Measurements from ENCODE around the gene GFI1B. TPM values are rescaled to one million over a fixed set of nuclear protein-coding genes. Genes with fewer than 3 reads are reported as not detected.

GFI1B gene
- total and polyA plus RNA-seq, 2 donors = 0.34 to 0.61 TPM

GRCh38 chr9:132945186-132946130, 33.0 kb upstream of the GFI1B start:
- Histone ChIP-seq H3K27ac (ENCODE audit: low read depth in 1 of 2, low read length in 1 of 2) (peak overlapping the region; percentile 90 to 98), H3K4me1 (ENCODE audit: control insufficient read depth in 2 of 2, insufficient read depth in 2 of 2, low read length in 2 of 2) (peaks cover 13 to 21% of the 10 kb centered on the region in 2 donors), H3K36me3 (ENCODE audit: control insufficient read depth in 2 of 2, insufficient read depth in 2 of 2, low read length in 1 of 2) (no peaks in the 10 kb centered on the region), H3K27me3 (ENCODE audit: control insufficient read depth in 2 of 2, insufficient read depth in 1 of 2, low read length in 1 of 2) (no peaks in the 10 kb centered on the region), H3K9me3 (ENCODE audit: control insufficient read depth in 2 of 2, insufficient read depth in 1 of 2, low read length in 1 of 2) (no peaks in the 10 kb centered on the region), H3K4me3 (ENCODE audit: low read length in 2 of 2) (peak overlapping the region; percentile 96 to 99)
- WGBS = 69% methylated on average over 23 of the region's 23 CpGs
- peak in 2 of 9 donors; percentile 6 to 20 for DNase-seq (ENCODE audit: low read depth in 6 of 9, low spot score in 9 of 9)

- Histone ChIP-seq H3K9me3 (ENCODE audit: control insufficient read depth in 2 of 2, insufficient read depth in 1 of 2, low read length in 1 of 2) (no peaks in the 10 kb centered on the region), H3K36me3 (ENCODE audit: control insufficient read depth in 2 of 2, insufficient read depth in 2 of 2, low read length in 1 of 2) (no peaks in the 10 kb centered on the region), H3K27ac (ENCODE audit: low read depth in 1 of 2, low read length in 1 of 2) (no peak overlapping the region), H3K27me3 (ENCODE audit: control insufficient read depth in 2 of 2, insufficient read depth in 1 of 2, low read length in 1 of 2) (no peaks in the 10 kb centered on the region), H3K4me3 (ENCODE audit: low read length in 2 of 2) (no peak overlapping the region), H3K4me1 (ENCODE audit: control insufficient read depth in 2 of 2, insufficient read depth in 2 of 2, low read length in 2 of 2) (peaks cover 13 to 21% of the 10 kb centered on the region in 2 donors)
- DNase-seq (ENCODE audit: low read depth in 6 of 9, low spot score in 9 of 9) = no peak
- WGBS = 85% methylated on average over 3 of the region's 3 CpGs
Observed at GRCh38 chr9:132946211-132946610, 32.3 kb upstream of the GFI1B start.

GRCh38 chr9:132946631-132947295, 31.7 kb upstream of the GFI1B start:
- 82% methylated on average over 7 of the region's 7 CpGs for WGBS

GRCh38 chr9:132947756-132948155, 30.7 kb upstream of the GFI1B start:
- Histone ChIP-seq H3K4me3 (ENCODE audit: low read length in 2 of 2) (no peak overlapping the region), H3K27me3 (ENCODE audit: control insufficient read depth in 2 of 2, insufficient read depth in 1 of 2, low read length in 1 of 2) (no peaks in the 10 kb centered on the region), H3K9me3 (ENCODE audit: control insufficient read depth in 2 of 2, insufficient read depth in 1 of 2, low read length in 1 of 2) (no peaks in the 10 kb centered on the region), H3K27ac (ENCODE audit: low read depth in 1 of 2, low read length in 1 of 2) (no peak overlapping the region), H3K36me3 (ENCODE audit: control insufficient read depth in 2 of 2, insufficient read depth in 2 of 2, low read length in 1 of 2) (no peaks in the 10 kb centered on the region), H3K4me1 (ENCODE audit: control insufficient read depth in 2 of 2, insufficient read depth in 2 of 2, low read length in 2 of 2) (peaks cover 11 to 21% of the 10 kb centered on the region in 2 donors)
- WGBS = 98% methylated on average over 8 of the region's 8 CpGs
- DNase-seq (ENCODE audit: low read depth in 6 of 9, low spot score in 9 of 9) = no peak

More at GRCh38 chr9:132946631-132947295, 31.7 kb upstream of the GFI1B start:
- Histone ChIP-seq H3K27ac (ENCODE audit: low read depth in 1 of 2, low read length in 1 of 2) (no peak overlapping the region), H3K9me3 (ENCODE audit: control insufficient read depth in 2 of 2, insufficient read depth in 1 of 2, low read length in 1 of 2) (no peaks in the 10 kb centered on the region), H3K4me1 (ENCODE audit: control insufficient read depth in 2 of 2, insufficient read depth in 2 of 2, low read length in 2 of 2) (peaks cover 13 to 21% of the 10 kb centered on the region in 2 donors), H3K27me3 (ENCODE audit: control insufficient read depth in 2 of 2, insufficient read depth in 1 of 2, low read length in 1 of 2) (no peaks in the 10 kb centered on the region), H3K36me3 (ENCODE audit: control insufficient read depth in 2 of 2, insufficient read depth in 2 of 2, low read length in 1 of 2) (no peaks in the 10 kb centered on the region), H3K4me3 (ENCODE audit: low read length in 2 of 2) (no peak overlapping the region)
- DNase-seq (ENCODE audit: low read depth in 6 of 9, low spot score in 9 of 9) = peak in 3 of 9 donors; percentile 9 to 17 (median 12)

- no peaks in the 10 kb centered on the region for H3K9me3 ChIP-seq (ENCODE audit: control insufficient read depth in 2 of 2, insufficient read depth in 1 of 2, low read length in 1 of 2)
- no peak overlapping the region for H3K4me3 ChIP-seq (ENCODE audit: low read length in 2 of 2)
- H3K27ac ChIP-seq (ENCODE audit: low read depth in 1 of 2, low read length in 1 of 2) = no peak overlapping the region
- WGBS = 94% methylated on average over 18 of the region's 18 CpGs
- H3K4me1 ChIP-seq (ENCODE audit: control insufficient read depth in 2 of 2, insufficient read depth in 2 of 2, low read length in 2 of 2) = peaks cover 6 to 16% of the 10 kb centered on the region in 2 donors
- H3K27me3 ChIP-seq (ENCODE audit: control insufficient read depth in 2 of 2, insufficient read depth in 1 of 2, low read length in 1 of 2) = no peaks in the 10 kb centered on the region
- H3K36me3 ChIP-seq (ENCODE audit: control insufficient read depth in 2 of 2, insufficient read depth in 2 of 2, low read length in 1 of 2) = no peaks in the 10 kb centered on the region
- no peak for DNase-seq (ENCODE audit: low read depth in 6 of 9, low spot score in 9 of 9)
Observed at GRCh38 chr9:132948482-132949050, 29.9 kb upstream of the GFI1B start.

- no peak for DNase-seq (ENCODE audit: low read depth in 6 of 9, low spot score in 9 of 9)
Observed at GRCh38 chr9:132949709-132950108, 28.8 kb upstream of the GFI1B start.

GRCh38 chr9:132955123-132955522, 23.4 kb upstream of the GFI1B start:
- no peak for DNase-seq (ENCODE audit: low read depth in 6 of 9, low spot score in 9 of 9)
- Histone ChIP-seq H3K4me3 (ENCODE audit: low read length in 2 of 2) (no peak overlapping the region), H3K36me3 (ENCODE audit: control insufficient read depth in 2 of 2, insufficient read depth in 2 of 2, low read length in 1 of 2) (no peaks in the 10 kb centered on the region), H3K27me3 (ENCODE audit: control insufficient read depth in 2 of 2, insufficient read depth in 1 of 2, low read length in 1 of 2) (no peaks in the 10 kb centered on the region), H3K4me1 (ENCODE audit: control insufficient read depth in 2 of 2, insufficient read depth in 2 of 2, low read length in 2 of 2) (no peaks in the 10 kb centered on the region), H3K27ac (ENCODE audit: low read depth in 1 of 2, low read length in 1 of 2) (no peak overlapping the region), H3K9me3 (ENCODE audit: control insufficient read depth in 2 of 2, insufficient read depth in 1 of 2, low read length in 1 of 2) (peaks cover 2 to 14% of the 10 kb centered on the region in 2 donors)
- 93% methylated on average over 2 of the region's 2 CpGs for WGBS

More at GRCh38 chr9:132949709-132950108, 28.8 kb upstream of the GFI1B start:
- H3K27me3 ChIP-seq (ENCODE audit: control insufficient read depth in 2 of 2, insufficient read depth in 1 of 2, low read length in 1 of 2) = no peaks in the 10 kb centered on the region
- H3K9me3 ChIP-seq (ENCODE audit: control insufficient read depth in 2 of 2, insufficient read depth in 1 of 2, low read length in 1 of 2) = peaks cover 0 to 4% of the 10 kb centered on the region in 2 donors
- no peak overlapping the region for H3K4me3 ChIP-seq (ENCODE audit: low read length in 2 of 2)
- H3K27ac ChIP-seq (ENCODE audit: low read depth in 1 of 2, low read length in 1 of 2) = no peak overlapping the region
- no peaks in the 10 kb centered on the region for H3K36me3 ChIP-seq (ENCODE audit: control insufficient read depth in 2 of 2, insufficient read depth in 2 of 2, low read length in 1 of 2)
- H3K4me1 ChIP-seq (ENCODE audit: control insufficient read depth in 2 of 2, insufficient read depth in 2 of 2, low read length in 2 of 2) = peaks cover 4 to 11% of the 10 kb centered on the region in 2 donors
- WGBS = 97% methylated on average over 4 of the region's 4 CpGs

GRCh38 chr9:132955768-132956167, 22.7 kb upstream of the GFI1B start:
- no peaks in the 10 kb centered on the region for H3K36me3 ChIP-seq (ENCODE audit: control insufficient read depth in 2 of 2, insufficient read depth in 2 of 2, low read length in 1 of 2)
- H3K27ac ChIP-seq (ENCODE audit: low read depth in 1 of 2, low read length in 1 of 2) = no peak overlapping the region
- 85% methylated on average over 2 of the region's 2 CpGs for WGBS
- H3K9me3 ChIP-seq (ENCODE audit: control insufficient read depth in 2 of 2, insufficient read depth in 1 of 2, low read length in 1 of 2) = peaks cover 2 to 14% of the 10 kb centered on the region in 2 donors
- no peak for DNase-seq (ENCODE audit: low read depth in 6 of 9, low spot score in 9 of 9)
- no peak overlapping the region for H3K4me3 ChIP-seq (ENCODE audit: low read length in 2 of 2)
- H3K4me1 ChIP-seq (ENCODE audit: control insufficient read depth in 2 of 2, insufficient read depth in 2 of 2, low read length in 2 of 2) = no peaks in the 10 kb centered on the region
- no peaks in the 10 kb centered on the region for H3K27me3 ChIP-seq (ENCODE audit: control insufficient read depth in 2 of 2, insufficient read depth in 1 of 2, low read length in 1 of 2)

GRCh38 chr9:132957805-132958204, 20.7 kb upstream of the GFI1B start:
- no peak overlapping the region for H3K27ac ChIP-seq (ENCODE audit: low read depth in 1 of 2, low read length in 1 of 2)
- DNase-seq (ENCODE audit: low read depth in 6 of 9, low spot score in 9 of 9) = no peak
- no peaks in the 10 kb centered on the region for H3K27me3 ChIP-seq (ENCODE audit: control insufficient read depth in 2 of 2, insufficient read depth in 1 of 2, low read length in 1 of 2)
- peaks cover 2 to 14% of the 10 kb centered on the region in 2 donors for H3K9me3 ChIP-seq (ENCODE audit: control insufficient read depth in 2 of 2, insufficient read depth in 1 of 2, low read length in 1 of 2)
- 93% methylated on average over 6 of the region's 6 CpGs for WGBS
- H3K4me3 ChIP-seq (ENCODE audit: low read length in 2 of 2) = no peak overlapping the region
- H3K36me3 ChIP-seq (ENCODE audit: control insufficient read depth in 2 of 2, insufficient read depth in 2 of 2, low read length in 1 of 2) = no peaks in the 10 kb centered on the region
- no peaks in the 10 kb centered on the region for H3K4me1 ChIP-seq (ENCODE audit: control insufficient read depth in 2 of 2, insufficient read depth in 2 of 2, low read length in 2 of 2)
